Activated T-cell treated with anti-CD3 and anti-CD28 coated beads, Interleukin-2, amount 50 U/mL, for 72 hours (primary cell): Measurements from ENCODE around the gene FAM241B. TPM values are rescaled to one million over a fixed set of nuclear protein-coding genes. Genes with fewer than 3 reads are reported as not detected.

Source experiments
- ATAC-seq, 2 donors: fragments of 150-1000 bp; cut with Tn5 transposase; replicated peaks in 1 of 2; 2 replicates each; pipeline ENCODE4 v1.10.0; 2021; ENCODE audit warnings: moderate library complexity in 2 of 2, mild to moderate bottlenecking in 1 of 2
- DNase-seq, 2 donors: peaks; one replicate each; pipeline ENCODE4 v3.0.0; 2021 to 2022; ENCODE audit warnings: mixed read lengths in 1 of 2
- H3K27ac Mint-ChIP-seq: one replicate; pipeline ENCODE4 v1.8.0; 2022; ENCODE audit warnings: mild to moderate bottlenecking, moderate library complexity, mixed read lengths
- H3K27me3 Mint-ChIP-seq: one replicate; pipeline ENCODE4 v1.8.0; 2022; ENCODE audit warnings: low read depth, mixed read lengths
- H3K36me3 Mint-ChIP-seq, 2 donors: one replicate each; pipeline ENCODE4 v1.8.0; 2022; ENCODE audit warnings: mixed read lengths in 2 of 2, mild to moderate bottlenecking in 1 of 2; ENCODE audit not compliant: insufficient read depth in 2 of 2
- H3K4me1 Mint-ChIP-seq: one replicate; pipeline ENCODE4 v1.8.0; 2022; ENCODE audit warnings: low read depth, mixed read lengths
- H3K4me3 Mint-ChIP-seq, 2 donors: one replicate each; pipeline ENCODE4 v1.8.0; 2022; ENCODE audit warnings: mild to moderate bottlenecking in 2 of 2, mixed read lengths in 2 of 2, moderate library complexity in 2 of 2
- H3K9me3 Mint-ChIP-seq, 2 donors: one replicate each; pipeline ENCODE4 v1.8.0; 2022; ENCODE audit warnings: mixed read lengths in 2 of 2
- total RNA-seq, 2 donors: library from RNA; stranded (reverse); gene quantifications; one replicate each; pipeline ENCODE4 v1.2.3, GENCODE V29; 2022

Gene FAM241B
- total RNA-seq, 2 donors from 2014 or later = 10.9 to 11.8 TPM

GRCh38 chr10:69673521-69673920 is 43.5 kb downstream of the FAM241B start:
- no peak overlapping the region for H3K4me3 Mint-ChIP-seq
- no peak for ATAC-seq
- no peak for DNase-seq
- H3K27me3 Mint-ChIP-seq = peaks cover 25% of the 10 kb centered on the region
- peaks cover 0 to 2% of the 10 kb centered on the region in 2 donors for H3K9me3 Mint-ChIP-seq
- no peaks in the 10 kb centered on the region for H3K4me1 Mint-ChIP-seq
- H3K27ac Mint-ChIP-seq = no peak overlapping the region
- H3K36me3 Mint-ChIP-seq = no peaks in the 10 kb centered on the region

- peaks cover 22% of the 10 kb centered on the region for H3K27me3 Mint-ChIP-seq
- ATAC-seq = no peak
Observed at GRCh38 chr10:69674786-69675185, 44.7 kb downstream of the FAM241B start.

GRCh38 chr10:69676301-69676700 is 46.3 kb downstream of the FAM241B start:
- Mint-ChIP-seq H3K4me1 (no peaks in the 10 kb centered on the region), H3K9me3 (no peaks in the 10 kb centered on the region), H3K36me3 (no peaks in the 10 kb centered on the region), H3K27ac (no peak overlapping the region), H3K4me3 (no peak overlapping the region), H3K27me3 (peaks cover 31% of the 10 kb centered on the region)
- DNase-seq (no peak), ATAC-seq (no peak)

More at GRCh38 chr10:69674786-69675185, 44.7 kb downstream of the FAM241B start:
- Mint-ChIP-seq H3K4me3 (no peak overlapping the region), H3K4me1 (no peaks in the 10 kb centered on the region), H3K27ac (no peak overlapping the region), H3K36me3 (no peaks in the 10 kb centered on the region), H3K9me3 (peaks cover 0 to 2% of the 10 kb centered on the region in 2 donors)
- no peak for DNase-seq

- Mint-ChIP-seq H3K36me3 (no peaks in the 10 kb centered on the region), H3K9me3 (no peaks in the 10 kb centered on the region), H3K4me3 (no peak overlapping the region), H3K27ac (no peak overlapping the region), H3K4me1 (no peaks in the 10 kb centered on the region), H3K27me3 (peaks cover 40% of the 10 kb centered on the region)
- no peak for ATAC-seq
- DNase-seq = no peak
Observed at GRCh38 chr10:69677985-69678654, 48.1 kb downstream of the FAM241B start.

GRCh38 chr10:69679736-69680135 is 49.7 kb downstream of the FAM241B start:
- no peaks in the 10 kb centered on the region for H3K4me1 Mint-ChIP-seq
- no peak for ATAC-seq
- no peak for DNase-seq
- H3K27me3 Mint-ChIP-seq = peaks cover 44% of the 10 kb centered on the region
- H3K36me3 Mint-ChIP-seq = no peaks in the 10 kb centered on the region
- H3K27ac Mint-ChIP-seq = no peak overlapping the region
- H3K4me3 Mint-ChIP-seq = no peak overlapping the region
- H3K9me3 Mint-ChIP-seq = no peaks in the 10 kb centered on the region

GRCh38 chr10:69680610-69681009 is 50.6 kb downstream of the FAM241B start:
- no peak for ATAC-seq
- Mint-ChIP-seq H3K27me3 (peaks cover 44% of the 10 kb centered on the region), H3K9me3 (no peaks in the 10 kb centered on the region), H3K27ac (no peak overlapping the region), H3K4me1 (no peaks in the 10 kb centered on the region), H3K36me3 (no peaks in the 10 kb centered on the region), H3K4me3 (no peak overlapping the region)
- DNase-seq = no peak

GRCh38 chr10:69681436-69681835 is 51.4 kb downstream of the FAM241B start:
- ATAC-seq (no peak), DNase-seq (no peak)
- no peak overlapping the region for H3K4me3 Mint-ChIP-seq
- H3K4me1 Mint-ChIP-seq = no peaks in the 10 kb centered on the region
- no peak overlapping the region for H3K27ac Mint-ChIP-seq
- peaks cover 44% of the 10 kb centered on the region for H3K27me3 Mint-ChIP-seq
- no peaks in the 10 kb centered on the region for H3K9me3 Mint-ChIP-seq
- H3K36me3 Mint-ChIP-seq = no peaks in the 10 kb centered on the region

- peaks cover 33% of the 10 kb centered on the region for H3K27me3 Mint-ChIP-seq
- DNase-seq (no peak), ATAC-seq (no peak)
- no peak overlapping the region for H3K27ac Mint-ChIP-seq
- H3K36me3 Mint-ChIP-seq = no peaks in the 10 kb centered on the region
- H3K4me3 Mint-ChIP-seq = no peak overlapping the region
- H3K4me1 Mint-ChIP-seq = no peaks in the 10 kb centered on the region
- no peaks in the 10 kb centered on the region for H3K9me3 Mint-ChIP-seq
Observed at GRCh38 chr10:69682955-69683474, 53.0 kb downstream of the FAM241B start.

Other genes with a start within 250 kb of the FAM241B start
- not detected for gene TACR2, start 213.3 kb upstream of the FAM241B start, total RNA-seq
- gene TSPAN15, start 178.8 kb upstream of the FAM241B start, total RNA-seq = 1 to 10 TPM; 1.5 to 1.8 TPM
- under 1 TPM in 1 of 2 donors, not detected in 1; 0.39 TPM for gene NEUROG3, start 56.8 kb upstream of the FAM241B start, total RNA-seq
- not detected for gene COL13A1, start 171.7 kb downstream of the FAM241B start, total RNA-seq